Cardiac fibroblast (primary cell): ENCODE results near the gene LSAMP.

ENCODE experiments used
- DNase-seq, 2 donors: peaks; one replicate each; pipeline versions ENCODE4 v3.0.0 to v3.0.0-alpha.2; 2010; ENCODE audit warnings: low read depth in 2 of 2
- H3K4me3 ChIP-seq, 2 donors: replicated peaks in 1 of 2; 1 replicate in 1 of 2; 2 replicates in 1 of 2; pipeline ENCODE4 v1.5.1; 2011; ENCODE audit warnings: low read depth in 2 of 2, low read length in 2 of 2, mild to moderate bottlenecking in 2 of 2, moderate library complexity in 1 of 2
- CTCF ChIP-seq: IDR thresholded peaks from one replicate; pipeline ENCODE4 v1.5.1; 2011; ENCODE audit warnings: low read depth, mild to moderate bottlenecking, low read length, inconsistent platforms

The LSAMP gene

GRCh38 chr3:115828401-115828800 is 616.9 kb downstream of the LSAMP start:
- TF ChIP-seq CTCF = no peak
- H3K4me3 ChIP-seq = no peak overlapping the region
- no peak for DNase-seq

GRCh38 chr3:115827495-115827894 is 617.8 kb downstream of the LSAMP start:
- DNase-seq = no peak
- H3K4me3 ChIP-seq = no peak overlapping the region
- no peak for TF ChIP-seq CTCF

- no peak overlapping the region for H3K4me3 ChIP-seq
- DNase-seq = peak; percentile 38 to 78
- TF ChIP-seq CTCF = no peak
Measured at GRCh38 chr3:115825046-115825445, 620.2 kb downstream of the LSAMP start.

- TF ChIP-seq CTCF = no peak
- DNase-seq = no peak
- H3K4me3 ChIP-seq = no peak overlapping the region
Measured at GRCh38 chr3:115823083-115823482, 622.2 kb downstream of the LSAMP start.

GRCh38 chr3:115822579-115822978 is 622.7 kb downstream of the LSAMP start:
- no peak overlapping the region for H3K4me3 ChIP-seq
- DNase-seq = no peak
- TF ChIP-seq CTCF = no peak

- TF ChIP-seq CTCF = peak; percentile 88
- H3K4me3 ChIP-seq = no peak overlapping the region
- DNase-seq = peak; percentile 92 to 93
Measured at GRCh38 chr3:115819785-115820384, 625.4 kb downstream of the LSAMP start.
